Measurements from ENCODE around the gene SIMC1. TPM values are rescaled to one million over a fixed set of nuclear protein-coding genes. Genes with fewer than 3 reads are reported as not detected.

Gene SIMC1
- total RNA-seq, 1 experiment from 2014 or later, result 17.7 TPM

- Histone ChIP-seq H3K79me1 (ENCODE audit: insufficient read depth, low read depth, low read length, poor library complexity, severe bottlenecking) (no peaks in the 10 kb centered on the region), H4K91ac (ENCODE audit: insufficient read length, low read depth, low read length) (no peak overlapping the region), H3K79me2 (ENCODE audit: insufficient read depth, low read length) (no peaks in the 10 kb centered on the region), H3K27ac (ENCODE audit: insufficient read length, low read depth, low read length) (no peak overlapping the region), H3K27me3 (ENCODE audit: insufficient read depth, low read length) (no peaks in the 10 kb centered on the region; the same call in 1 of the 2 replicates), H3K9ac (ENCODE audit: extremely low read depth, insufficient read length, low read length) (no peak overlapping the region), H4K5ac (ENCODE audit: insufficient read length, low read depth, low read length) (no peak overlapping the region), H3K4me1 (ENCODE audit: insufficient read depth, low read length) (no peaks in the 10 kb centered on the region), H3T11ph (ENCODE audit: low read length) (no peak overlapping the region), H3K9me3 (ENCODE audit: control insufficient read depth, low read depth, low read length) (no peaks in the 10 kb centered on the region), H3K56ac (ENCODE audit: insufficient read length, low read depth, low read length) (no peak overlapping the region), H4K20me1 (ENCODE audit: control insufficient read depth, insufficient read depth, insufficient read length) (no peaks in the 10 kb centered on the region), H2BK15ac (ENCODE audit: low read depth, low read length) (no peak overlapping the region), H3K4me2 (ENCODE audit: insufficient read depth, insufficient read length, low read length) (no peak overlapping the region), H2AFZ (ENCODE audit: low read length) (no peak overlapping the region), H2AK5ac (ENCODE audit: insufficient read length, low read length) (no peak overlapping the region), H4K8ac (replicated peaks; ENCODE audit: insufficient read length, low read depth, low read length) (no peak overlapping the region), H3K23ac (ENCODE audit: insufficient read length, low read depth, low read length) (no peak overlapping the region), H2BK5ac (ENCODE audit: insufficient read length, low read length) (no peak overlapping the region), H3K4ac (ENCODE audit: low read depth, low read length) (no peak overlapping the region), H2BK20ac (ENCODE audit: low read depth, low read length, poor library complexity, severe bottlenecking) (no peak overlapping the region), H2BK12ac (ENCODE audit: insufficient read length, low read depth, low read length) (no peak overlapping the region), H3K18ac (ENCODE audit: insufficient read length, low read depth, low read length) (no peak overlapping the region), H3K23me2 (ENCODE audit: insufficient read length, low read depth, low read length, poor library complexity, severe bottlenecking) (no peaks in the 10 kb centered on the region), H2BK120ac (ENCODE audit: low read depth, low read length, poor library complexity, severe bottlenecking) (no peak overlapping the region), H3K14ac (ENCODE audit: insufficient read depth, low read length) (no peak overlapping the region)
- Mint-ChIP-seq H3K4me3 (no peak overlapping the region), H3K27me3 (ENCODE audit: low read depth) (no peaks in the 10 kb centered on the region), H3K4me1 (peaks cover 3 to 5% of the 10 kb centered on the region in 2 experiments; a peak in 3 of 4 replicates), H3K27ac (no peak overlapping the region), H3K9me3 (no peaks in the 10 kb centered on the region), H3K36me3 (ENCODE audit: insufficient read depth in 1 of 3, low read depth in 3 of 3) (peaks cover 0 to 19% (median 10%) of the 10 kb centered on the region in 3 experiments; a peak in 6 of 7 replicates)
- TF ChIP-seq CTCF (conservative IDR thresholded peaks at IDR 0.05), result no peak
- no peak for DNase-seq
- WGBS (ENCODE audit: extremely low coverage, insufficient read length, low lambda C conversion rate), result no CpG with 5 or more reads among the region's 5 CpGs
Observed at GRCh38 chr5:176339304-176339703, 101.1 kb downstream of the SIMC1 start.
